Esophagus squamous epithelium (tissue), 5 donors: ENCODE results near the gene GLI2. TPM values are rescaled to one million over a fixed set of nuclear protein-coding genes. Genes with fewer than 3 reads are reported as not detected.

Source experiments
- DNase-seq: peaks from one replicate; lab custom pipeline; 2025; lab: John Stamatoyannopoulos, UW
- H3K27ac ChIP-seq, 4 donors: fragments of 200-600 bp; sonication (generic); one replicate each; pipeline ENCODE4 v1.5.1; 2016 to 2019; ENCODE audit warnings: mild to moderate bottlenecking in 1 of 4
- H3K27me3 ChIP-seq, 4 donors: fragments of 200-600 bp; sonication (generic); 1 replicate in 3 of 4; 2 replicates in 1 of 4; pipeline versions ENCODE4 v1.5.1 to v1.6.0; 2017 to 2021; ENCODE audit warnings: antibody characterized with exemption in 1 of 4
- H3K36me3 ChIP-seq, 3 donors: fragments of 200-600 bp; sonication (generic); one replicate each; pipeline ENCODE4 v1.5.1; 2016 to 2019
- H3K4me1 ChIP-seq, 3 donors: fragments of 200-600 bp; sonication (generic); one replicate each; pipeline ENCODE4 v1.5.1; 2017 to 2019
- H3K4me3 ChIP-seq, 4 donors: fragments of 200-600 bp; sonication (generic); 1 replicate in 3 of 4; 2 replicates in 1 of 4; pipeline ENCODE4 v1.5.1; 2016 to 2019; ENCODE audit warnings: mild to moderate bottlenecking in 2 of 4, moderate library complexity in 1 of 4
- H3K9me3 ChIP-seq, 3 donors: fragments of 200-600 bp; sonication (generic); one replicate each; pipeline ENCODE4 v1.5.1; 2016 to 2019
- POLR2A ChIP-seq, 4 donors: fragments of 450-650 bp; IDR thresholded peaks; one replicate each; pipeline ENCODE4 v1.6.1; 2017; ENCODE audit warnings: antibody characterized with exemption in 4 of 4, mild to moderate bottlenecking in 4 of 4, moderate library complexity in 3 of 4
- WGBS, 2 donors: methylation state at CpG; one replicate each; pipeline ENCODE4 v1.1.5; 2018; 5-methylcytosine and 5-hydroxymethylcytosine counted together
- intact Hi-C: fragments of 100-400 bp; cut with DNase I; formaldehyde crosslinking; loops from one replicate; pipeline ENCODE4 v1.15.0; 2022
- total RNA-seq, 4 donors: library from RNA; depleted of rRNA; stranded (reverse); fragments of >200 nt; gene quantifications; one replicate each; pipeline ENCODE4 v1.1.0, GENCODE V29; 2016
- TF ChIP-seq, protein P1 (sequence below), 6 experiments: fragments of 450-650 bp in 4 of 6; fragments of 200-600 bp in 2 of 6; sonication (generic) in 2 of 6; IDR thresholded peaks; one replicate each; pipeline ENCODE4 v1.5.1; 2016 to 2019; ENCODE audit warnings: antibody characterized with exemption in 6 of 6, mild to moderate bottlenecking in 4 of 6, moderate library complexity in 4 of 6
- donor health status: DM: yes; HTN: yes; CAD: no.

Gene GLI2
- total RNA-seq, 4 donors from 2014 or later, result 1.1 to 2.7 (median 1.9) TPM

GRCh38 chr2:120699292-120699691, 36.4 kb upstream of the GLI2 start:
- no peak for TF ChIP-seq POLR2A (IDR thresholded peaks at IDR 0.05)
- TF ChIP-seq, protein P1, sequence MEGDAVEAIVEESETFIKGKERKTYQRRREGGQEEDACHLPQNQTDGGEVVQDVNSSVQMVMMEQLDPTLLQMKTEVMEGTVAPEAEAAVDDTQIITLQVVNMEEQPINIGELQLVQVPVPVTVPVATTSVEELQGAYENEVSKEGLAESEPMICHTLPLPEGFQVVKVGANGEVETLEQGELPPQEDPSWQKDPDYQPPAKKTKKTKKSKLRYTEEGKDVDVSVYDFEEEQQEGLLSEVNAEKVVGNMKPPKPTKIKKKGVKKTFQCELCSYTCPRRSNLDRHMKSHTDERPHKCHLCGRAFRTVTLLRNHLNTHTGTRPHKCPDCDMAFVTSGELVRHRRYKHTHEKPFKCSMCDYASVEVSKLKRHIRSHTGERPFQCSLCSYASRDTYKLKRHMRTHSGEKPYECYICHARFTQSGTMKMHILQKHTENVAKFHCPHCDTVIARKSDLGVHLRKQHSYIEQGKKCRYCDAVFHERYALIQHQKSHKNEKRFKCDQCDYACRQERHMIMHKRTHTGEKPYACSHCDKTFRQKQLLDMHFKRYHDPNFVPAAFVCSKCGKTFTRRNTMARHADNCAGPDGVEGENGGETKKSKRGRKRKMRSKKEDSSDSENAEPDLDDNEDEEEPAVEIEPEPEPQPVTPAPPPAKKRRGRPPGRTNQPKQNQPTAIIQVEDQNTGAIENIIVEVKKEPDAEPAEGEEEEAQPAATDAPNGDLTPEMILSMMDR (IDR thresholded peaks at IDR 0.05), result no peak
- no peak for DNase-seq
- Histone ChIP-seq H3K36me3 (no peaks in the 10 kb centered on the region), H3K27ac (no peak overlapping the region), H3K4me3 (no peak overlapping the region), H3K4me1 (peaks cover 0 to 9% (median 3%) of the 10 kb centered on the region in 3 donors), H3K9me3 (no peaks in the 10 kb centered on the region), H3K27me3 (peaks cover 0 to 65% (median 0%) of the 10 kb centered on the region in 4 donors)
- intact Hi-C loops, result loop anchor here (5.0 kb wide), 1 partner anchor 373 kb away; no protein-coding TSS in a partner anchor
- WGBS, 2 donors, result 90% methylated on average over 2 of the region's 3 CpGs; no CpG with 5 or more reads in 1 of the 2 donors

- Histone ChIP-seq H3K27ac (no peak overlapping the region), H3K36me3 (no peaks in the 10 kb centered on the region), H3K9me3 (no peaks in the 10 kb centered on the region), H3K4me3 (no peak overlapping the region), H3K4me1 (peaks cover 0 to 4% (median 0%) of the 10 kb centered on the region in 3 donors), H3K27me3 (peaks cover 0 to 51% (median 0%) of the 10 kb centered on the region in 4 donors)
- TF ChIP-seq, protein P1 (IDR thresholded peaks at IDR 0.05), result no peak
- no peak for TF ChIP-seq POLR2A (IDR thresholded peaks at IDR 0.05)
- no peak for DNase-seq
- WGBS, 2 donors, result 81 to 94% methylated on average over 4 of the region's 4 CpGs
- intact Hi-C loops, result no loop called here
Observed at GRCh38 chr2:120700659-120701058, 35.0 kb upstream of the GLI2 start.

DNA sequence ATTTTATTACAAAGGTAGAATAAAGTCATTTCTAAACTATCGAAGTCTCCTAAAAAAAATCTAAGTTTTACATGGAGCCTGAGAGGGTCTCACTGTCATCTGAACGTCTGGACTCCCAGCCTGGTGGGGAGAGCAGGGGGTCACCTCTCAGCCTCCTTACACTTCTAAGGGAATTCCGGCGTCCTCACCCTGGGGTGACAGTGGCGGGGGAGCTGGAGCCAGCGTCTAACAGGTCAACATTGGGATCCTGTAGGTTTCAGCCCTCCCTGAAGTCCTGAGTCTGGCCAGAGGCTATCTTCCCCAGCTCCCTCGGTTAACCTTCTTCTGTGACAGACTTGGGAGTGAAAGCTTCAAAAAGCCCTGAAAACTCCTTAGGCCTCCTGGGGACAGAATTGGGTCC, 34.6 kb upstream of the GLI2 start:
- Histone ChIP-seq H3K4me1 (no peaks in the 10 kb centered on the region), H3K9me3 (no peaks in the 10 kb centered on the region), H3K4me3 (no peak overlapping the region), H3K27me3 (peaks cover 0 to 48% (median 0%) of the 10 kb centered on the region in 4 donors), H3K36me3 (no peaks in the 10 kb centered on the region), H3K27ac (no peak overlapping the region)
- DNase-seq, result no peak
- 70 to 76% methylated on average over 2 to 5 of the region's 7 CpGs for WGBS, 2 donors
- no peak for TF ChIP-seq POLR2A (IDR thresholded peaks at IDR 0.05)
- TF ChIP-seq, protein P1 (IDR thresholded peaks at IDR 0.05), result no peak
- intact Hi-C loops, result no loop called here

DNA sequence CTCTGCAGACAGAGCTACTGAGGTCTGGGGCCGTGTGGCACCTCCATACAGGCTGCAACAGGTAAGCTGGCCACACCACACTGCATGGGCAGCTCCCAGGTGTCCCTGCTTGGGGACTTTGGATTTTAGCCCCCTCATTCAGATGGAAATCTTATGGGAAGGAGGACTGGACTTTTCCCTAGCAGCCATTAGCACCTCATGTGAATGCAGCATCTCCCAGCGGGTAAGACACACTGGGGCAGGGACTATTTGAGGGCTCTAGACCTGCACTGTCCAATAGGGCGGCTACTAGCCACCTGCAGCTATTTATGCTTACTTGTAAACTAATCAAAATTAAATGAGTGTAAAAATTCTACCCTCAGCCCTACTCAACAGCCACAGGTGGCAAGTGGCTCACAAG, 34.2 kb upstream of the GLI2 start:
- H3K36me3 ChIP-seq, result no peaks in the 10 kb centered on the region
- H3K9me3 ChIP-seq, result no peaks in the 10 kb centered on the region
- H3K4me1 ChIP-seq, result no peaks in the 10 kb centered on the region
- intact Hi-C loops, result no loop called here
- WGBS, 2 donors, result 56% methylated on average over 2 of the region's 3 CpGs; no CpG with 5 or more reads in 1 of the 2 donors
- H3K4me3 ChIP-seq, result no peak overlapping the region
- peaks cover 0 to 48% (median 0%) of the 10 kb centered on the region in 4 donors for H3K27me3 ChIP-seq
- no peak for DNase-seq
- TF ChIP-seq POLR2A (IDR thresholded peaks at IDR 0.05), result no peak
- TF ChIP-seq, protein P1 (IDR thresholded peaks at IDR 0.05), result no peak
- H3K27ac ChIP-seq, result no peak overlapping the region

- Histone ChIP-seq H3K36me3 (no peaks in the 10 kb centered on the region), H3K9me3 (no peaks in the 10 kb centered on the region), H3K27me3 (peaks cover 0 to 45% (median 0%) of the 10 kb centered on the region in 4 donors), H3K4me1 (no peaks in the 10 kb centered on the region), H3K27ac (no peak overlapping the region), H3K4me3 (no peak overlapping the region)
- intact Hi-C loops, result no loop called here
- 61 to 80% methylated on average over 4 to 6 of the region's 7 CpGs for WGBS, 2 donors
- no peak for DNase-seq
- TF ChIP-seq POLR2A (IDR thresholded peaks at IDR 0.05), result no peak
- TF ChIP-seq, protein P1 (IDR thresholded peaks at IDR 0.05), result no peak
Observed at GRCh38 chr2:120702061-120702460, 33.6 kb upstream of the GLI2 start.
